BLaER1 treated with 17β-estradiol and CSF1 and Interleukin-3, amounts not matched to agents 10 nM and 100 nM (cell line): ENCODE measurements around the gene PLSCR2.
"Not testable (repeated sequence)": the region's sequence is repeated elsewhere in the genome, so short reads cannot be mapped to it uniquely, and the experiment has no call there.

Experiments used
- H3K27ac ChIP-seq, 11 experiments: shearing (Covaris generic); formaldehyde crosslinking; 2 replicates each; pipeline ENCODE4 v1.8.1; 2022
- H3K27me3 ChIP-seq, 11 experiments: shearing (Covaris generic); formaldehyde crosslinking; 2 replicates each; pipeline ENCODE4 v1.8.1; 2022
- H3K36me3 ChIP-seq, 11 experiments: shearing (Covaris generic); formaldehyde crosslinking; 2 replicates each; pipeline ENCODE4 v1.8.1; 2022
- H3K4me1 ChIP-seq, 10 experiments: shearing (Covaris generic); formaldehyde crosslinking; 2 replicates each; pipeline ENCODE4 v1.8.1; 2022
- H3K4me2 ChIP-seq, 11 experiments: shearing (Covaris generic); formaldehyde crosslinking; 2 replicates each; pipeline ENCODE4 v1.8.1; 2022
- H3K4me3 ChIP-seq, 10 experiments: shearing (Covaris generic); formaldehyde crosslinking; 2 replicates each; pipeline ENCODE4 v1.8.1; 2022
- H3K9ac ChIP-seq, 11 experiments: shearing (Covaris generic); formaldehyde crosslinking; 2 replicates each; pipeline ENCODE4 v1.8.1; 2022
- H3K9me3 ChIP-seq, 11 experiments: shearing (Covaris generic); formaldehyde crosslinking; replicated peaks in 1 of 11; 2 replicates each; pipeline ENCODE4 v1.8.1; 2022
- H4K20me1 ChIP-seq, 11 experiments: shearing (Covaris generic); formaldehyde crosslinking; 2 replicates each; pipeline ENCODE4 v1.8.1; 2022
- Cebpa-rat ChIP-seq, 11 experiments: shearing (Covaris generic); IDR thresholded peaks; 2 replicates each; pipeline ENCODE4 v1.8.1; 2022

The PLSCR2 gene

DNA sequence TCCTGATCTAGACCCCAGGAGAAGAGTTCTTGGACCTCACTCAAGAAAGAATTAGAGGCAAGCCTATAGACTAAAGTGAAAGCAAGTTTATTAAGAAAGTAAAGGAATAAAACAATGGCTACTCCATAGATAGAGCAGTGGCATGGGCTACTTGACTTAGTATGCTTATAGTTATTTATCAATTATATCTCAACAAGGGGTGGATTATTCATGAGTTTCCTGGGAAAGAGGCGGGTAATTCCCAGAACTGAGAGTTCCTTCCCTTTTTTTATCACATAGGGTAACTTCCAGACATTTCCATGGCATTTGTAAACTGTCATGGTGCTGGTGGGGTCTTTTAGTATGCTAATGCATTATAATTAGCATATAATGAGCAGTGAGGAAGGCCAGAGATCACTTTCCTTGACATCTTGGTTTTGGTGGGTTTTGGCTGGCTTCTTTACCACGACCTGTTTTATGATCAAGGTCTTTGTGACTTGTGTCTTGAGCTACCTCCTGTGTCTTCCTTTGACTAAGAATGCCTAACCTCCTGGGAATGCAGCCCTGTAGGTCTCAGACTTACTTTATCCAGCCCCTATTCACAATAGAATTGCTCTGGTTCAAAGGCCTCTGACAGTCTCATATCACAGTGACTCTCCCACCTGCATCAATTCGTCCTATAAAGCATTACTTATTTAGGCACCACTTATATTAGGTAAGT lies 35.3 kb upstream of the PLSCR2 start:
- H4K20me1 ChIP-seq: no peaks in the 10 kb centered on the region
- H3K36me3 ChIP-seq: peaks cover 0 to 6% (median 0%) of the 10 kb centered on the region in 11 experiments; a peak in 3 of 22 replicates
- peak overlapping the region in 7 of 11 experiments; percentile 18 to 90 (median 48); a peak in 15 of 22 replicates for H3K4me2 ChIP-seq
- no peaks in the 10 kb centered on the region for H3K27me3 ChIP-seq
- peaks cover 0 to 24% (median 0%) of the 10 kb centered on the region in 11 experiments; a peak in 4 of 22 replicates for H3K9me3 ChIP-seq
- peak overlapping the region in 1 of 11 experiments; percentile 39; a peak in 4 of 22 replicates for H3K9ac ChIP-seq
- TF ChIP-seq Cebpa-rat (IDR thresholded peaks at IDR 0.05): no peak
- H3K27ac ChIP-seq: peak overlapping the region in 9 of 11 experiments; percentile 31 to 89 (median 72); a peak in 16 of 22 replicates
- 0 out of 20 replicates have a peak overlapping the region, but pooled peaks of 2 of the 10 experiments have one; percentile 1 to 7 for H3K4me3 ChIP-seq
- peaks cover 9 to 80% (median 39%) of the 10 kb centered on the region in 10 experiments; a peak in 19 of 20 replicates for H3K4me1 ChIP-seq

DNA sequence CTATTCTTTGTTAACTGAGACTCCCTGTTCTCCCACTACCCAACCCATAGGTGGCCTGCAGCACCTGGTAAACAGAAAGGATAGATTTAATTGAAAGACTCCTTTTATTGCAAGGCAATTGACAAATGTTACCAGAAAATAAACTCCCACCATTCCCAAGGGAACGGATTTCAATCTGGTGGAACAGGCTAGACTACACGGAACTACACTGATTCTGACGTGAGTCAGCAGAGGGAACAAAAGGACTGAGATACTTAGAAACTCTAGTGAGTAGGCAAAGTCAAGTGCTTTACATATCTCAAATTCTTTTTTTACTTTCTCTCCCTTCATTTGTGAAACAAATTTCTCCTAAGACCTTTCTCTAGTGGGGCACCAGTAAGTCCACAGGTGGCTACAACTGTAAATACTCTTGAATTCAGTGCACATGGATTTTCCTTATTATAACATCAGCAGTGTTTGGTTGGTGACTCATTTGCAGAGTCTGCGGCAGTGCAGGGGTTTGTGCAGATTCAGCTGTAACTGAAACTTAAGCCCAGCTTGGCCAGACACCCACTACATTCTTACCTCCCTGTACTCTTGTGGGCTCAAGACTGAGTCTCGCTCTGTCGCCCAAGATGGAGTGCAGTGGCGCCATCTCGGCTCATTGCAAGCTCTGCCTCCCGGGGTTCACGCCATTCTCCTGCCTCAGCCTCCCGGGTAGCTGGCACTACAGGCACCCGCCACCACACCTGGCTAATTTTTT lies 34.3 kb upstream of the PLSCR2 start:
- Histone ChIP-seq H3K27me3 (no peaks in the 10 kb centered on the region), H3K9me3 (peaks cover 0 to 24% (median 0%) of the 10 kb centered on the region in 11 experiments; a peak in 4 of 22 replicates), H4K20me1 (no peaks in the 10 kb centered on the region), H3K4me2 (peak overlapping the region in 6 of 11 experiments; percentile 23 to 90 (median 56); a peak in 10 of 22 replicates), H3K36me3 (peaks cover 0 to 4% (median 0%) of the 10 kb centered on the region in 11 experiments; a peak in 3 of 22 replicates), H3K4me1 (peaks cover 9 to 70% (median 39%) of the 10 kb centered on the region in 10 experiments; a peak in 19 of 20 replicates), H3K4me3 (no peak overlapping the region), H3K9ac (peak overlapping the region in 2 of 11 experiments; percentile 39 to 44; a peak in 3 of 22 replicates), H3K27ac (peak overlapping the region in 9 of 11 experiments; percentile 23 to 89 (median 72); a peak in 14 of 22 replicates)
- no peak for TF ChIP-seq Cebpa-rat (IDR thresholded peaks at IDR 0.05)

DNA sequence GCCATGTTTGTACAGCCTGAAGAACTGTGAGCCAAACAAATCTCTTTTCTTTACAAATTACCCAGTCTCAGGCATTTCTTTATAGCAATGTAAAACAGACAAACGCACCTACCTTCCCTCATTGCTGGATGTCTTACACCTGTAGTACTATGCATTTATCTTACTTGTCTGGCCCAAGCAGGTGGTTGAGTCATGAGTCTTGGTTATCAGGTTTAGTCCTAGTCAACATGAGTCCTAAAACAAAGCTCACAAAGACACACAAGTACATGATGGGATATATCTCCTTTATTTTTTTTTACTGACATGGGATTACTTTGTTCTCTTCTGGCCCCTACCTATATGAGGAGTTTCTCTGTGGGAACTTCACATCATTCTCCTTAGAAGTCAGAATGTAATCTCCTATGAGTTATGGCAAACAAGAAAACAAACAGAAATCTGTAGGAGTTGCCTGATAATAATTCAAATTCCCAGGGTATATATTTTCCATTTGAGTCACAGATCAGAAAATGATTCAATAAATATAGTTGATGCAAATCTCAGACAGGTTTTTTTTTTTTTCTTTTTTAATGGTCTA lies 33.6 kb upstream of the PLSCR2 start:
- peaks cover 1 to 25% (median 5%) of the 10 kb centered on the region in 11 experiments; a peak in 19 of 22 replicates for H3K9me3 ChIP-seq
- H3K4me3 ChIP-seq: no peak overlapping the region
- H3K27ac ChIP-seq: peak overlapping the region in 3 of 11 experiments; percentile 68 to 76 (median 72); a peak in 5 of 22 replicates
- H3K36me3 ChIP-seq: peaks cover 0 to 4% (median 0%) of the 10 kb centered on the region in 11 experiments; a peak in 3 of 22 replicates
- H3K4me2 ChIP-seq: peak overlapping the region in 3 of 11 experiments; percentile 69 to 90 (median 76); a peak in 6 of 22 replicates
- no peak for TF ChIP-seq Cebpa-rat (IDR thresholded peaks at IDR 0.05)
- H4K20me1 ChIP-seq: no peaks in the 10 kb centered on the region
- no peaks in the 10 kb centered on the region for H3K27me3 ChIP-seq
- H3K4me1 ChIP-seq: peaks cover 9 to 63% (median 36%) of the 10 kb centered on the region in 10 experiments; a peak in 19 of 20 replicates
- no peak overlapping the region for H3K9ac ChIP-seq

DNA sequence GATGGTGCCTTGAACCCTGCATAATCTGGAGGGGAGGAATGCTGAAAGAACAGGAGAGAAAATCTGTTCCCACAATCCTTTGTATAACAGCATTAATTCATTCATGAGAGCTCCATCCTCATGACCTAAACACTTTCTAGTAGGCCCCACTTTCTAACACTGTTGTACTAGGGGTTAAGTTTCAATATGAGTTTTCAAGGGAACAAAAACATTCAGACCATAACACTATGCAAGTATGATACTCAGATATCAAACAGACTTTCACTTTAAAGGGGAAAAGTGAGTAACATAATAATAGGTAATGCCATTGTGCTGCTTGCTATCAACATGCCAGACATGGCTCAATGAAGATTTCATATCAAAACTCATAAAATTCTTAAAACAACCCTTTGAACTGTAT lies 32.4 kb upstream of the PLSCR2 start:
- Histone ChIP-seq H3K27me3 (no peaks in the 10 kb centered on the region), H3K4me2 (0 out of 22 replicates have a peak overlapping the region, but pooled peaks of 1 of the 11 experiments have one; percentile 30)

DNA sequence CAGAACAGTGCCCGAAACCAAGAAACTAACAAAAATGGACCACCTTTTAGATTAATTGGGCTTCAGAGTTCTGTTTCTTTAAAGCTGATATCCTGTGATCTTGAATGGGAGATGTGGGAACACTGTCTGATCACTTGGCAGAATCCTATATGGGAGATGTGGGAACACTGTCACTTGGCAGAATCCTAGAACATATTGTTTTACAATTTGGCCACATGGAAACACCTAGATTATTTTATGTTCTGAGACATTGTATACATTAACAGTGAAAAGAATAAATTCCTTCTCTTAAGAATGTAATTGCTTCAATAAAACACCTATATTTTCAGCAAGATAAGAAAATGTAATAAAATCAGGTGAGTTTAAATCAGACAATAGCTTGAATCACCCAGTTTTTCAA lies 30.3 kb upstream of the PLSCR2 start:
- peaks cover 0 to 1% (median 0%) of the 10 kb centered on the region in 11 experiments; a peak in 3 of 22 replicates for H3K36me3 ChIP-seq
- no peak overlapping the region for H3K4me3 ChIP-seq
- TF ChIP-seq Cebpa-rat (IDR thresholded peaks at IDR 0.05): no peak
- H3K4me1 ChIP-seq: peaks cover 0 to 51% (median 13%) of the 10 kb centered on the region in 10 experiments; a peak in 12 of 20 replicates
- H3K9ac ChIP-seq: no peak overlapping the region
- H4K20me1 ChIP-seq: no peaks in the 10 kb centered on the region
- no peak overlapping the region for H3K4me2 ChIP-seq
- H3K9me3 ChIP-seq: peaks cover 13 to 28% (median 15%) of the 10 kb centered on the region in 11 experiments
- H3K27ac ChIP-seq: no peak overlapping the region
- H3K27me3 ChIP-seq: no peaks in the 10 kb centered on the region

More for the DNA sequence above, 32.4 kb upstream of the PLSCR2 start:
- H3K9me3 ChIP-seq: peaks cover 13 to 30% (median 15%) of the 10 kb centered on the region in 11 experiments
- H3K36me3 ChIP-seq: peaks cover 0 to 4% (median 0%) of the 10 kb centered on the region in 11 experiments; a peak in 3 of 22 replicates
- H3K4me1 ChIP-seq: peaks cover 4 to 57% (median 23%) of the 10 kb centered on the region in 10 experiments; a peak in 19 of 20 replicates
- no peak for TF ChIP-seq Cebpa-rat (IDR thresholded peaks at IDR 0.05)
- no peak overlapping the region for H3K4me3 ChIP-seq
- H4K20me1 ChIP-seq: no peaks in the 10 kb centered on the region
- H3K9ac ChIP-seq: no peak overlapping the region
- no peak overlapping the region for H3K27ac ChIP-seq

DNA sequence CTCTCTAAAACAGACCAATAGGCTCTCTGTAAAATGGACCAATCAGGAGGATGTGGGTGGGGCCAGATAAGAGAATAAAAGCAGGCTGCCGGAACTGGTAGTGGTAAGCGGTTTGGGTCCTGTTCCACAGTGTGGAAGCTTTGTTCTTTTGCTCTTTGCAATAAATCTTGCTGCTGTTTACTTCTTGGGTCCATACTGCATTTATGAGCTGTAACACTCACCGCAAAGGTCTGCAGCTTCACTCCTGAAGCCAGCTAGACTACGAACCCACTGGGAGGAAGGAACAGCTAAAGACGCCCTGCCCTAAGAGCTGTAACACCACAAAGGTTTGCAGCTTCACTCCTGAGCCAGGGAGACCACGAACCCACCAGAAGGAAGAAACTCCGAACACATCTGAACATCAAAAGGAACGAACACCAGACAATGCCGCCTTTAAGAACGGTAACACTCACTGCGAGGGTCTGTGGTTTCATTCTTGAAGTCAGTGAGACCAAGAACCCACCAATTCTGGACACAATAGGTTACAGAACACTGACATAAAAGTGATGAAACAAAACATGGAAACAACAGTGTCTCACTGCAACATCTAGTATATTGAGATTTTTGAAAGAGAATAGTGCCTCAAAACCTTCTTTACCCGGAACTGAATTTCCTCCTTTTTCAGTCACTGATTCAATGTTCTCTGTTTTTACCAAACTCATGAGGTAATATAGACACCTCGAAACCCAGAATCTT lies 28.8 kb upstream of the PLSCR2 start:
- H4K20me1 ChIP-seq: no peaks in the 10 kb centered on the region
- no peaks in the 10 kb centered on the region for H3K36me3 ChIP-seq
- H3K27ac ChIP-seq: peak overlapping the region in 1 of 11 experiments; percentile 26; a peak in 1 of 22 replicates
- no peak for TF ChIP-seq Cebpa-rat (IDR thresholded peaks at IDR 0.05)
- peaks cover 13 to 17% (median 15%) of the 10 kb centered on the region in 11 experiments for H3K9me3 ChIP-seq
- peak overlapping the region in 7 of 11 experiments; percentile 12 to 57 (median 30); a peak in 10 of 22 replicates for H3K4me2 ChIP-seq
- peaks cover 0 to 36% (median 0%) of the 10 kb centered on the region in 10 experiments; a peak in 7 of 20 replicates for H3K4me1 ChIP-seq
- H3K4me3 ChIP-seq: peak overlapping the region in 1 of 10 experiments; percentile 24; a peak in 1 of 20 replicates
- H3K27me3 ChIP-seq: no peaks in the 10 kb centered on the region
- no peak overlapping the region for H3K9ac ChIP-seq

DNA sequence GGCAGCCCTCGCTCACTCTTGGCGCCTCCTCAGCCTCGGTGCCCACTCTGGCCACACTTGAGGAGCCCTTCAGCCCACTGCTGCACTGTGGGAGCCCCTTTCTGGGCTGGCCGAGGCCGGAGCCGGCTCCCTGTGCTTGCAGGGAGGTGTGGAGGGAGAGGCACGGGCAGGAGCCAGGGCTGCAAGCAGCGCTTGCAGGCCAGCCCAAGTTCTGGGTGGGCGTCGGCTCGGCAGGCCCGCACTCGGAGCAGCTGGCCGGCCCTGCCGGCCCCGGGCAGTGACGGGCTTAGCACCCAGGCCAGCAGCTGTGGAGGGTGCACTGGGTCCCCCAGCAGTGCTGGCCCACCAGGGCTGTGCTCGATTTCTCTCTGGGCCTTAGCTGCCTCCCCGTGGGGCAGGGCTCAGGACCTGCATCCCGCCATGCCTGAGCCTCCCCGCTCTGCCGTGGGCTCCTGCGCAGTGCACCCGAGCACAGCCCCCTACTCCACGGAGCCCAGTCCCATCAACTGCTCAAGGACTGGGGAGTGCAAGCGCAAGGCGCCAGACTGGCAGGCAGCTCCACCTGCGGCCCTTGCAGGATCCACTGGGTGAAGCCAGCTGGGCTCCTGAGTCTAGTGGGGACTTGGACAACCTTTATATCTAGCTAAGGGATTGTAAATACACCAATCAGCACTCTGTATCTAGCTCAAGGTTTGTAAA lies 27.9 kb upstream of the PLSCR2 start:
- H3K4me3 ChIP-seq, H3K27ac ChIP-seq, H3K9ac ChIP-seq, H3K27me3 ChIP-seq, H3K36me3 ChIP-seq, H4K20me1 ChIP-seq: not testable (repeated sequence)
- Histone ChIP-seq H3K9me3 (peaks cover 13 to 17% (median 15%) of the 10 kb centered on the region in 11 experiments), H3K4me1 (peaks cover 0 to 27% (median 0%) of the 10 kb centered on the region in 10 experiments; a peak in 4 of 20 replicates), H3K4me2 (peak overlapping the region in 1 of 11 experiments; percentile 23; a peak in 1 of 22 replicates)
